KOPT-K1 (cell line): ENCODE measurements around the gene PCDH10.
A peak's percentile ranks its signal among the peaks of the same experiment; 100 is the strongest.
"Not testable (repeated sequence)": the region's sequence is repeated elsewhere in the genome, so short reads cannot be mapped to it uniquely, and the experiment has no call there.

Experiments used
- H3K27ac ChIP-seq: fragments of 200-600 bp; sonication (generic); 2 replicates; pipeline ENCODE4 v1.5.1; 2016; ENCODE audit warnings: antibody characterized with exemption, mild to moderate bottlenecking, low read depth, low read length; ENCODE audit not compliant: poor library complexity, severe bottlenecking
- H3K36me3 ChIP-seq: fragments of 200-600 bp; sonication (generic); 2 replicates; pipeline ENCODE4 v1.5.1; 2017; ENCODE audit warnings: antibody characterized with exemption, mild to moderate bottlenecking, low read length, moderate library complexity; ENCODE audit not compliant: insufficient read depth
- H3K9me3 ChIP-seq: fragments of 200-600 bp; sonication (generic); 2 replicates; pipeline ENCODE4 v1.5.1; 2017; ENCODE audit warnings: antibody characterized with exemption, low read length, mild to moderate bottlenecking; ENCODE audit not compliant: insufficient read depth, poor library complexity, severe bottlenecking

Gene PCDH10

GRCh38 chr4:133156556-133156955 lies 7.5 kb downstream of the PCDH10 start:
- H3K9me3 ChIP-seq, result no peaks in the 10 kb centered on the region
- H3K36me3 ChIP-seq, result no peaks in the 10 kb centered on the region
- H3K27ac ChIP-seq, result no peak overlapping the region

DNA sequence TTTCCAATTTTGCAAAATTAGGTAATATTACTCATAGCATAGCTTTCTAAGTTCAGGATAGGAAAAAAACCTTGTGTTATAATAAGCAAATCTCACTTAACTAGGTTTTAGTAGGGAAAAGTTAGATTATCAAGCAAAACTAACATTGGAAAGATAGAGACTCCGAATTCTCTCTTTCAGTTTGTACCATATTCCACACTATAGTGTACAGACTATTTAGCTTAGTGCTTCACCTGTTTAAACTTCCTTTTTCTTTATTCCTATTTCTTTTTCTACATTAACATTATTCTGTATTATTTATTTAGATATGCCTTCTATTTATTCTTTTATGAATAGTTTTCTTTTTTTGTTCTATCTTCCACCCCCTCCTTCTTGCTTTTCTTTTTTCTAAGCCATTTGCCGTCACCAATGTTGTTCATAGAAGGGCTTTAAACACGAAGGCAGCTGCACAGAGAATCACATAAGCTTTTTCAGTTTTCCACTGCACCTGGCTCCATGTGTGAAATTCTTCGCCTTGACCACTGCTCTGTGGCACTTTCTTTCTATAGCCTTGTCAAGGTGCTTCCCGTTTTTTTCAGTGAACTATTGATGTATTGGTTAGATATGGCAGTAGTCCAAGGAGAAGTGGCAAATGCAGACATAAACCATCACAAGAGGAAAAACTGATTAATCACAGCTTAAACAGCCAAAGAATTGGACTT lies 8.5 kb downstream of the PCDH10 start:
- H3K9me3 ChIP-seq, result no peaks in the 10 kb centered on the region
- H3K36me3 ChIP-seq, result no peaks in the 10 kb centered on the region
- no peak overlapping the region for H3K27ac ChIP-seq

DNA sequence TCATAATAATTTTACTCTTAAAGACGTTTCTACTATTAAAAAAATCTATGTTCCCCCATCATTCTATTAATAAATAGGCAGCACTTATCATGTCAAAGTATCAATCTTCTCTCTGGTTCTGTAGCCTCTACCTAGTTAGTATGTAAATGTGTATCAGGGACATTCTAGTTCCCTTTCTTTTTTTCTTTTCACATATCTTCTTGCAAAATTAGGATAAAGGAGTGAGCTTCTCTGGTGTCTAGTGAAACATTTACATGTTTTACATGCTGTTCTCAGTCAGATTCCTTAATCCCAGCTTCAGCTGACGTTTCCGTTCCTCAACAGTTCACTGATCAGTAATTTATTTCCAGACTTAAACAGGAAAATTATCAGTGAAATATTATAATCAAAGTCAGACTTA lies 11.8 kb downstream of the PCDH10 start:
- Histone ChIP-seq H3K36me3 (no peaks in the 10 kb centered on the region), H3K9me3 (no peaks in the 10 kb centered on the region), H3K27ac (no peak overlapping the region)

DNA sequence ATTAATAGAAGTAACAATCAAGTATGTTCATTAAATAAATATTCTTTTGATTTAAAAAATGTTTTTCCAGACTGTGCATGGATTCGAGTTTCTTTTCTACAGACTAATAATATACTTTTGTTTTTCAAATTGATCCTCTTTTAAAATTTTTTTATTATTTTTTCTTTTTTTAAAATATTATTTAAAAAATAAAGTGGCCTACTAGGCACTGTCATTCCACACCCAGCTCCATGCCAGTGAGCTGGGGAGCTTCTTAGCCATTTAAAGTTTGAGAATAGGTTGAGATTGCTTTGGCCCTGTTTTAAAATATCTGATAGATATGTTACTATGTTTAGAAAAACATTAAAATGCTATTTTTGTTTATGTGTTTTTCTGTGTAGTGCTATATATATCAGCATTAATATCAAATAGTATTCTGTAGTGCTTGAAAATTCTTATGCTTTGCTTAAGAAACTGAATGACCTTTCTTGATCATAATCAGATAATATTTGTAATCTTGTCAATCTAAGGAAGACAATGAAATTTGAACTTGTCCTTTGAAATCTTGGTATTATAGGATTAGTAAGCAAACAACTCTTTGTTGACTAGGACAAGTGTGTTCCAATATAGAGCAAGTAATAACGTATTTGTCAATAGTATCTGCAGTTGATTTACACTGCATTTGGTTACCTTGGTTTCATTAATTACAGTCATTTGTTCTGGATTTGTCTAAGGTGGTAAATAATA lies 12.6 kb downstream of the PCDH10 start:
- no peaks in the 10 kb centered on the region for H3K36me3 ChIP-seq
- H3K9me3 ChIP-seq, result no peaks in the 10 kb centered on the region
- no peak overlapping the region for H3K27ac ChIP-seq

DNA sequence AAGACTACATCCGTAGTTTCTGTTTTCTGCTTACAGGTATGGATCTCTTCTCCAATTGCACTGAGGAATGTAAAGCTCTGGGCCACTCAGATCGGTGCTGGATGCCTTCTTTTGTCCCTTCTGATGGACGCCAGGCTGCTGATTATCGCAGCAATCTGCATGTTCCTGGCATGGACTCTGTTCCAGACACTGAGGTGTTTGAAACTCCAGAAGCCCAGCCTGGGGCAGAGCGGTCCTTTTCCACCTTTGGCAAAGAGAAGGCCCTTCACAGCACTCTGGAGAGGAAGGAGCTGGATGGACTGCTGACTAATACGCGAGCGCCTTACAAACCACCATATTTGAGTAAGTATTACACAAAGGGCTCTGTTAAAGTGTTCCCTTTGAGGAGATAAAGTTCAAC lies 13.8 kb downstream of the PCDH10 start:
- Histone ChIP-seq H3K9me3 (no peaks in the 10 kb centered on the region), H3K27ac (no peak overlapping the region), H3K36me3 (no peaks in the 10 kb centered on the region)

- no peak overlapping the region for H3K27ac ChIP-seq
- no peaks in the 10 kb centered on the region for H3K9me3 ChIP-seq
- no peaks in the 10 kb centered on the region for H3K36me3 ChIP-seq
These were observed 29.9 kb downstream of the PCDH10 start for GRCh38 chr4:133178956-133179355.

- Histone ChIP-seq H3K27ac (no peak overlapping the region), H3K36me3 (no peaks in the 10 kb centered on the region), H3K9me3 (no peaks in the 10 kb centered on the region)
These were observed 37.1 kb downstream of the PCDH10 start for GRCh38 chr4:133186210-133186609.

- H3K36me3 ChIP-seq, result no peaks in the 10 kb centered on the region
- H3K9me3 ChIP-seq, result no peaks in the 10 kb centered on the region
- no peak overlapping the region for H3K27ac ChIP-seq
These were observed 37.8 kb downstream of the PCDH10 start for GRCh38 chr4:133186845-133187244.

- H3K27ac ChIP-seq, result peak overlapping the region; percentile 21
- no peaks in the 10 kb centered on the region for H3K9me3 ChIP-seq
- no peaks in the 10 kb centered on the region for H3K36me3 ChIP-seq
These were observed 39.5 kb downstream of the PCDH10 start for GRCh38 chr4:133188433-133189146.

DNA sequence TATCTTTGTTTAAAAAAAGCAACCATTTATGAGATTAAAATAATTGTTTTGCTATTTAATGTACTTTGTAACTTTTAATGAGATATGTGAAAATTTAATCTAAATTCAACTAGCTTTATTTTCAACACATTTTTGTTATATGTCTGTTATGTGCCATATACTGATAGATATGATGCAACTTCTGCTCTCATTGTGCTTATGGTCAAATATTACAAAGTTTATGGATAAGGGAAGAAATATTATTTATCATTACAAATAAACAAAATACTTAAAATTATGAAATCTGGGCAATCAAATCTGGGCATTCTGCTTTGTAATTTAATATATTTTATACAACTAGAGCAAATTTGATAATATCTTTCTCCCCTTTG lies 40.0 kb downstream of the PCDH10 start:
- H3K9me3 ChIP-seq, result no peaks in the 10 kb centered on the region
- H3K27ac ChIP-seq, result no peak overlapping the region
- no peaks in the 10 kb centered on the region for H3K36me3 ChIP-seq

GRCh38 chr4:133190098-133190497 lies 41.0 kb downstream of the PCDH10 start:
- Histone ChIP-seq H3K27ac (no peak overlapping the region), H3K9me3 (no peaks in the 10 kb centered on the region), H3K36me3 (no peaks in the 10 kb centered on the region)

- H3K9me3 ChIP-seq, result peaks cover 4% of the 10 kb centered on the region
- H3K36me3 ChIP-seq, result no peaks in the 10 kb centered on the region
- no peak overlapping the region for H3K27ac ChIP-seq
These were observed 59.7 kb downstream of the PCDH10 start for GRCh38 chr4:133208694-133209285.

DNA sequence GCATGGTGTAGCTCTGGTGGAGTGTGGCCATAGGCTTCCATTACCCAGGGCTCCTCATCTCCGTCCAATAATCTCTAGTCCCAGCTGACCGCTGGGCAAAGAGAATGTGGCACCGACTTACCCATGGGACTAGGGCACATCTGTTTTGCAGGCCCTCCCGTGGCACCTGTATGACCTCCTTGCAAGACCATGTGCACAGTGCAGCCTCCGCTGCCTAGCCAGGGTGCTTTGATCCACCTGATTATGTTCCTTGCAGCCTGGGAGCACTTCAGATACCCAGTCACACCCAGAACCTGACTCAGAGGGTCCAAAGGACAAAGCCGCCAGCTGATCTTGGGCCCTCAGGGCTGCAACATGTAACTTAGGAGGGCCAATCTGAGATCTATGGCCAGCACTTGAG lies 84.8 kb downstream of the PCDH10 start:
- Histone ChIP-seq H3K36me3 (no peaks in the 10 kb centered on the region), H3K9me3 (no peaks in the 10 kb centered on the region), H3K27ac (no peak overlapping the region)

DNA sequence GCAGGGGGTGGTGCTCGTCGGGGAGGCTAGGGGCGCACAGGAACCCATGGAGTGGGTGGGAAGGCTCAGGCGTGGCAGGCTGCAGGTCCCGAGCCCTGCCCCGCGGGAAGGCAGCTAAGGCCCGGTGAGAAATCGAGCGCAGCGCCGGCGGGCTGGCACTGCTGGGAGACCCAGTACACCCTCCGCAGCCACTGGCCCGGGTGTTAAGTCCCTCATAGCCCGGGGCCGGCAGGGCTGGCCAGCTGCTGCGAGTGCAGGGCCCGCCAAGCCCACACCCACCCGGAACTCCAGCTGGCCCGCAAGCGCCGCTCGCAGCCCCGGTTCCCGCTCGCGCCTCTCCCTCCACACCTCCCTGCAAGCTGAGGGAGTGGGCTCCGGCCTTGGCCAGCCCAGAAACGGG lies 91.4 kb downstream of the PCDH10 start:
- H3K36me3 ChIP-seq, H3K9me3 ChIP-seq, H3K27ac ChIP-seq: not testable (repeated sequence)
